Mucosa of rectum (tissue), 2 donors: ENCODE measurements around the gene ZNF157.
"Not testable (repeated sequence)": the region's sequence is repeated elsewhere in the genome, so short reads cannot be mapped to it uniquely, and the experiment has no call there.

ENCODE experiments used
- H3K27ac ChIP-seq, 2 donors: one replicate each; pipeline ENCODE4 v1.7.0; 2013; ENCODE audit warnings: inconsistent platforms in 2 of 2, low read depth in 2 of 2, low read length in 2 of 2
- H3K27me3 ChIP-seq, 2 donors: one replicate each; pipeline ENCODE4 v1.7.0; 2013; ENCODE audit warnings: low read length in 2 of 2; ENCODE audit not compliant: control insufficient read depth in 2 of 2, insufficient read depth in 2 of 2
- H3K36me3 ChIP-seq, 2 donors: one replicate each; pipeline ENCODE4 v1.7.0; 2013; ENCODE audit warnings: low read length in 2 of 2; ENCODE audit not compliant: control insufficient read depth in 2 of 2, insufficient read depth in 2 of 2
- H3K4me1 ChIP-seq, 2 donors: one replicate each; pipeline ENCODE4 v1.7.0; 2013; ENCODE audit warnings: low read length in 2 of 2, mild to moderate bottlenecking in 1 of 2; ENCODE audit not compliant: control insufficient read depth in 2 of 2, insufficient read depth in 2 of 2
- H3K4me3 ChIP-seq, 2 donors: one replicate each; pipeline ENCODE4 v1.7.0; 2013; ENCODE audit warnings: low read length in 2 of 2
- H3K9ac ChIP-seq, 2 donors: one replicate each; pipeline ENCODE4 v1.7.0; 2013; ENCODE audit warnings: low read length in 2 of 2, low read depth in 1 of 2, mild to moderate bottlenecking in 1 of 2
- H3K9me3 ChIP-seq, 2 donors: one replicate each; pipeline ENCODE4 v1.7.0; 2013; ENCODE audit warnings: low read length in 2 of 2; ENCODE audit not compliant: control insufficient read depth in 2 of 2
- donor health status: healthy.
- donor health status: Normal muscosa, but diverticular disease.

The ZNF157 gene

DNA sequence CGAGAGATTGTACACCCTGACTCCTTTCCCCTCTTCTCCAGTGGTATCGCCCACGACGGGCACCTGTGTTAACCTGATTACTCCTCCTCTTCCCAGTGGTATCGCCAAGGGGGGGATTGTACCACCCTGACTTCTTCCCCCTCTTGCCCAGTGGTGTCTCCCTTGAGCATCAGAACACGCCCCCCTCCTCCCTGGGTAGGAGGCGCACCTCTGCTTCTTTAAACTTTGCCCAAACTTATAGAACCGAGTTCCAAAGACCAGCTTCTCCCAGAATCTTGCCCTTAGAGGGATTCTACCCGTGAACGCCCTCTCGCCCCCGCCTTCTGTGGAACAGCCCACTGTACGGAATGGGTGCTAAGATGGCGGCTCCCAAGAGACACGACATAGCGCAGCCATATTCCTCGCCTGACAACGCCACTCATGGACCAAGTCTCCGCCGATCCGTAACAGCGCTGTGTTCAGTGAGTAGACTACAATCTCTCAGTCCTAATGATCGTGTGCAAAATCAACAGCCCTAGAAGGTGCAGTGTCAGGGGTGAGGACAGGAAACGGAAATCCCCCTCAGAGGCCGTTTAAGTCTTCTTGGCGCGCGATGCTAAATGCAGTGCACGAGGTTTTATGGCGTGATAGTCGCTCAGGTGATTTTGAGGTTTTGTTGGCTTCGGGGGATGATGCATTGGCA lies 4.2 kb upstream of the ZNF157 start:
- no peak overlapping the region for H3K27ac ChIP-seq
- peaks cover 0 to 2% of the 10 kb centered on the region in 2 donors for H3K4me1 ChIP-seq
- H3K4me3 ChIP-seq = peak overlapping the region; percentile 51 to 79
- no peak overlapping the region for H3K9ac ChIP-seq
- H3K27me3 ChIP-seq = peaks cover 0 to 2% of the 10 kb centered on the region in 2 donors
- no peaks in the 10 kb centered on the region for H3K36me3 ChIP-seq
- no peaks in the 10 kb centered on the region for H3K9me3 ChIP-seq

DNA sequence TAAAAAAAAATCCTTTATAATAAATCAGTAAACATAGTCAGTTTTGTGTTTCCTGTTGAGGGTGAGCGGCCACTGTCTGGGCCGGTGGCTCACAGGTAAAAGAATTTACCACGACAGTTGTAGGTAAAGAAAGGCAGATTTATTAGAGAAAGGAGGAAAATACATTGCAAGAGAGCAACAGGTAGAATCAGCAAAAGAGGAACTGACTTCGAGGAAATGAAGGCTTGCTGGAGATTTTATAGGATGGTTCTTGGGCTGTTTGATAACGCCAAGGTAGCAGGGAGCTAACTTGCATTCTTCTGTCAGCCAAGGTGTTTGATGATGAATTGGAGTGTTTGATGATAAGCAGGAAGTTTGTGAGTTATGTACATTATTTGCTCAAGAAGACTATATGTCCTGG lies 2.8 kb downstream of the ZNF157 start:
- H3K9ac ChIP-seq = no peak overlapping the region
- H3K9me3 ChIP-seq = no peaks in the 10 kb centered on the region
- H3K36me3 ChIP-seq = no peaks in the 10 kb centered on the region
- H3K27me3 ChIP-seq = peaks cover 0 to 3% of the 10 kb centered on the region in 2 donors
- no peak overlapping the region for H3K27ac ChIP-seq
- H3K4me3 ChIP-seq = no peak overlapping the region
- no peaks in the 10 kb centered on the region for H3K4me1 ChIP-seq

DNA sequence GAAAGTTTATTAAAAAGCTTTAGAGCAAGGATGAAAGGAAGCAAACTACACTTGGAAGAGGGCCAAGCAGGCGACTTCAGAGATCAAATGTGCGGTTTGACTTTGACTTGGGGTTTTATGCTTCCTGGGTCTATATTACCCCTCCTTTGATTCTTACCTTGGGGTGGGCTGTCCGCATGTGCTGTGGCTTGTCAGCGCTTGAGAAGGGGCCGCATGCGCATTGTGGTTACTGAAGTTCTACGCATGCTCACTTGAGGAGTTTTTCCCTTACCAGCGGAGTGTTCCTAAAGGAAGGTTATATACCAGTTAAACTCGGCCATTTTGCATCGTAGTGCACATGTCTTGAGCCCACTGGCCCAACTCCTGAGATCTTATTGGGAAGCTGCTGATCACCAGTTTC lies 9.9 kb downstream of the ZNF157 start:
- H3K9ac ChIP-seq = no peak overlapping the region
- H3K4me3 ChIP-seq = peak overlapping the region in 1 of 2 donors; percentile 37
- H3K9me3 ChIP-seq = no peaks in the 10 kb centered on the region
- H3K36me3 ChIP-seq = no peaks in the 10 kb centered on the region
- H3K27ac ChIP-seq = no peak overlapping the region
- H3K27me3 ChIP-seq = peaks cover 0 to 5% of the 10 kb centered on the region in 2 donors
- no peaks in the 10 kb centered on the region for H3K4me1 ChIP-seq

DNA sequence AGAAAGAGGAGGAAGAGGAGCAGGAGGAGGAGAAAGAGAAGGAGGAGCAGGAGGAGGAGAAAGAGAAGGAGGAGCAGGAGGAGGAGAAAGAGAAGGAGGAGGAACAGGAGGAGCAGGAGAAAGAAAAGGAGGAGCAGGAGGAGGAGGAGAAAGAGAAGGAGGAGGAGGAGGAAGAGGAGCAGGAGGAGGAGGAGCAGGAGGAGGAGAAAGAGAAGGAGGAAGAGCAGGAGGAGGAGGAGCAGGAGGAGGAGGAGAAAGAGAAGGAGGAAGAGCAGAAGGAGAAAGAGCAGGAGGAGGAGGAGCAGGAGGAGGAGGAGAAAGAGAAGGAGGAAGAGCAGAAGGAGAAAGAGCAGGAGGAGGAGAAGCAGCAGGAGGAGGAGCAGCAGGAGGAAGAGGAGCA lies 10.5 kb downstream of the ZNF157 start:
- H3K36me3 ChIP-seq, H3K9ac ChIP-seq, H3K4me3 ChIP-seq, H3K4me1 ChIP-seq, H3K27me3 ChIP-seq, H3K9me3 ChIP-seq, H3K27ac ChIP-seq: not testable (repeated sequence)

DNA sequence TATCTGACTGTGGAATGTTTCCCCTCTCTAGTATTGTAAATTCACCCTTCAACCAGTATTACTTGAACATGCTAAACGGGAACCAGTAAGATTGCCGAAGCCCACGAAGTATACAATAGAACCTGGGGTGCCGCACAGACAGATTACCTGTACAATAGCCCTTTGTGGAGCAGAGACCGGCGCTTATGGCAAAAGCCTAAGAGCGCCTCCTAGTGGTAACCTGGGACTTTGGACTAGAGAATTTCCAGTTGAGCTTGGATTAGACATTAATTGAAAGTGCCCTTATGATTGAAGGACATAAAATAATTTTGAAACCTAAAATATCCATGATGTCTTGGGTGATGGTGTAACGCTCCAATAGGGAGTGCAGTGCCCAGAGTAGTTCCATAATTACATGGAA lies 14.1 kb downstream of the ZNF157 start:
- no peak overlapping the region for H3K27ac ChIP-seq
- no peaks in the 10 kb centered on the region for H3K4me1 ChIP-seq
- H3K4me3 ChIP-seq = no peak overlapping the region
- H3K9me3 ChIP-seq = no peaks in the 10 kb centered on the region
- no peak overlapping the region for H3K9ac ChIP-seq
- peaks cover 0 to 5% of the 10 kb centered on the region in 2 donors for H3K27me3 ChIP-seq
- H3K36me3 ChIP-seq = no peaks in the 10 kb centered on the region

DNA sequence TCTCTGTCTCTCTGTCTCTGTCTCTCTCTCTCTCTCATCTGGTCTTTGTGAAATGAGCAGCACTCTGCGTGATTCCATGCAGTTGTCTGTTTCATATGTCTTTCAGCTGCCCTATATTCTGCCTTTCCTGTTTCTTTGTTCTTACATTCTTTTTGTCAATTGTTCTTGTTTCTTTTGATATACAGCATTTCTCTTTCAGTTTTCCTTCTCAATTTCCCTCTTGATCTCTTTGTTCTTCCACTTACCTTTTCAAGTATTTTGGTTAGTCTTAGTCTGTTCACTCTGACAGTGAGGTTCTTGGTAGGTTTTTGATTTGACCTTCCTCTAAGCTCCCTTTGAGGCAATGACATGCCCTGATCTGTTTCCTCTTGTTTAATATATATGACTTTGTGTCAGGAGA lies 20.4 kb downstream of the ZNF157 start:
- Histone ChIP-seq H3K27ac (no peak overlapping the region), H3K27me3 (no peaks in the 10 kb centered on the region), H3K4me3 (no peak overlapping the region)

DNA sequence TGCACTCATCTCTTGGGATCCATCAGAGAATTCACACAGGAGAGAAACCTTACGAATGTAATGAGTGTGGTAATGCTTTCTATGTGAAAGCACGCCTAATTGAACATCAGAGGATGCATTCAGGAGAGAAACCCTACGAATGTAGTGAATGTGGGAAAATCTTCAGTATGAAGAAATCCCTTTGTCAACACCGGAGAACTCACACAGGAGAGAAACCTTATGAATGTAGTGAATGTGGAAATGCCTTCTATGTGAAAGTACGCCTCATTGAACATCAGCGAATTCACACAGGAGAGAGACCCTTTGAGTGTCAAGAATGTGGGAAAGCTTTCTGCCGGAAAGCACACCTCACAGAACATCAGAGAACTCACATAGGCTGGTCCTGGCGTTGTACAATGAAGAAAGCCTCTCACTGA lies 42.8 kb downstream of the ZNF157 start:
- Histone ChIP-seq H3K4me3 (no peak overlapping the region), H3K9ac (no peak overlapping the region), H3K36me3 (no peaks in the 10 kb centered on the region), H3K9me3 (peaks cover 21 to 24% of the 10 kb centered on the region in 2 donors), H3K27ac (no peak overlapping the region), H3K27me3 (no peaks in the 10 kb centered on the region), H3K4me1 (no peaks in the 10 kb centered on the region)

More for the DNA sequence above, 20.4 kb downstream of the ZNF157 start:
- Histone ChIP-seq H3K9me3 (no peaks in the 10 kb centered on the region), H3K9ac (no peak overlapping the region), H3K36me3 (no peaks in the 10 kb centered on the region), H3K4me1 (no peaks in the 10 kb centered on the region)

DNA sequence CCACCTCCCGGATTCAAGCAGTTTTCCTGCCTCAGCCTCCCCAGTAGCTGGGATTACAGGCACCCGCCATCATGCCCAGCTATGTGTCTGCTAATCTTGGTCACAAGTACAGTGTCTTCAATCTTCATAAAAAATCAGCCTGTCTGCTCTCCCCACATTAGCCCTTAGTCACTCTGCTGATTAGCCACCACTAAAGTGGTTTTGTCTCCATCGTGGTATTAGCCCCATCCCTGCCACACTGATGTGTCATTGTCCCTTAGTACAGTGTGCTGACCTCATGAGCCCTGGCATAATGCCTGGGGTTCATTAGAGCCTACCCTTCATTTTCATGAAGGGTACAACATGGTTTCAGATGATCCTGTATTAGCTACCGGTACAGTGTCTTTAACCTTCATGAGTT lies 49.9 kb downstream of the ZNF157 start:
- H3K27ac ChIP-seq = no peak overlapping the region
- peaks cover 3% of the 10 kb centered on the region in 2 donors for H3K9me3 ChIP-seq
- H3K27me3 ChIP-seq = no peaks in the 10 kb centered on the region
- no peaks in the 10 kb centered on the region for H3K36me3 ChIP-seq
- H3K4me1 ChIP-seq = no peaks in the 10 kb centered on the region
- no peak overlapping the region for H3K9ac ChIP-seq
- no peak overlapping the region for H3K4me3 ChIP-seq

DNA sequence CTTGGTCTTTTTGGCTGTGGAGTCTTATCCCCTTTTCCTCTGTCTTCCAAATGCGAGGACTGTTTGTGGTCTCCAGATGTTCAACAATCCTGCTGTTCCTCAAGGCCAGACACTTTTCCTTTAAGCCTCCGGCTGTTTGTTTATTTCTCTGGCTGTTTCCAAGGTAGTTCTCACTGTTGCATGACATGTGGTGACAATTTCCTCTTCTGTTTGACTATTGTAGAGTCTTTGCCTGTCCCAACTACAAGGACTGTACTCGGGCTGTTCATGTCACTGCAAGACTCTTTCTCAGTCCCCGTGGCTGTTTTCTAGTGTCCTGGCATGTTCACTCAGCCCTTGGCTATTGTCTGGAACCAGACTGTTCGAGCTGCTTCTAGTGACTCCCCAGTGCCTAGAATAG lies 50.6 kb downstream of the ZNF157 start:
- Histone ChIP-seq H3K4me3 (no peak overlapping the region), H3K4me1 (no peaks in the 10 kb centered on the region), H3K9me3 (peaks cover 3% of the 10 kb centered on the region in 2 donors), H3K9ac (no peak overlapping the region), H3K36me3 (no peaks in the 10 kb centered on the region), H3K27ac (no peak overlapping the region), H3K27me3 (no peaks in the 10 kb centered on the region)

DNA sequence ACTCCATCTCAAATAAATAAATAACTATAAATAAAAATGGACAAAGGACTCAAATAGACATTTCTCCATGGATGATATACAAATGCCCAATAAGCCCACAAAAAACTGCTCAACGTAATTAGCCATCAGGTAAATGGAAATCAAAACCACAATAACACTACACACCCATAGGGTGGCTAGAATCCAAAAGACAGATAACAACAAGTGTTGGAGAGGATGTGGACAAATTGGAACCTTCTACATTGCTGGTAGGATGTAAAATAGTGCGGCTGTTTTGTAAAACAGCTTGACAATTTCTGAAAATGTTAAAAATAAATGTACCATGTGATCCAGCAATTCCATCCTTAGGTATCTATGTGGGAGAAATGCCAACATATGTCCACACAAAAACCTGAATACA lies 52.1 kb downstream of the ZNF157 start:
- no peaks in the 10 kb centered on the region for H3K4me1 ChIP-seq
- H3K27ac ChIP-seq = no peak overlapping the region
- peaks cover 3% of the 10 kb centered on the region in 2 donors for H3K9me3 ChIP-seq
- H3K4me3 ChIP-seq = no peak overlapping the region
- H3K9ac ChIP-seq = no peak overlapping the region
- H3K27me3 ChIP-seq = no peaks in the 10 kb centered on the region
- H3K36me3 ChIP-seq = no peaks in the 10 kb centered on the region
